ENCODE results near the gene RPL10.

DNA sequence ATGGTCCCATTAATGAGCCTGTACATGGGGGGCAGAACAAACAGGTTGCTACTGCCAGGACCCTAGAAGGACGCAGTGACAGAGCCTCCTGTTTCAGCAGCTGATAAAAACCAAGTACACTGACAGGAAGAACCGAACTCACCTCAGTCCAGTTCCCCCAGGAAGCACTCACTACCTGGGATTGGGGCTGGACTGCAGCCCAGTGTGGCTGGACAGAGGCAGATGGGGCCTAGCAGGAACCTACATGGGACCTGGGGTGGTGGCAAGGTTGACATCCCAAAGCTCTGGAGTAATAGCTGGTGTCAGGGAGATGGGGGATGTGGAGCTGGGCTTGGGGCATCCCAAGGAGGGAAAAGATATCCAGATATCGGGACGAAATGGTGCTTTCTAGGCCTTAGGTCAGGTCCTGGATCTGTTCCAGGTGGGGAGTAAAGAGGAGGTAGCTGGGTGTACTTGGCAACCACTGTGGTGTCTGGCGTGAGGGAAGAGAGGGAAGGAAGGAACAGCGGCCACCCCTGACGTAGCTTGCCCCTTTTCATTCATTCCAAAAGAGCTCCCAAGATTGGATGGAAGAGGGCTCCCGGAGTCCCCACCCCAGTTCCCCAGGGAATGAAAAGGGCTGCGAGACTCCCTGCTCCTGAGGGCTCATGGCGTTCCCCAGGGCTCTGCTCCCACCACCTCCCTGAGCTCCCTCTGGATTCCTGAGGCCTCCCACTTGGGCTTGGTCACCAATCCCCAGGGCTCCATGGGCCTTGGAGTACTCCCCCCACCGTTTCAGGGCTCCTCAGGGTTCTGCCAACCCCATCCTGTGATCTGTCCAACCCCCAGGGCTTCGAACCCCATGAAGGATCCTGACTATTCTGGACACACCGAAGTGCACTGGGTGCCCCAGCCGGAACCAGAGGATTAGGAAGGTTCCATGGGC is 14.6 kb upstream of the RPL10 start:
- TF ChIP-seq, protein P1, sequence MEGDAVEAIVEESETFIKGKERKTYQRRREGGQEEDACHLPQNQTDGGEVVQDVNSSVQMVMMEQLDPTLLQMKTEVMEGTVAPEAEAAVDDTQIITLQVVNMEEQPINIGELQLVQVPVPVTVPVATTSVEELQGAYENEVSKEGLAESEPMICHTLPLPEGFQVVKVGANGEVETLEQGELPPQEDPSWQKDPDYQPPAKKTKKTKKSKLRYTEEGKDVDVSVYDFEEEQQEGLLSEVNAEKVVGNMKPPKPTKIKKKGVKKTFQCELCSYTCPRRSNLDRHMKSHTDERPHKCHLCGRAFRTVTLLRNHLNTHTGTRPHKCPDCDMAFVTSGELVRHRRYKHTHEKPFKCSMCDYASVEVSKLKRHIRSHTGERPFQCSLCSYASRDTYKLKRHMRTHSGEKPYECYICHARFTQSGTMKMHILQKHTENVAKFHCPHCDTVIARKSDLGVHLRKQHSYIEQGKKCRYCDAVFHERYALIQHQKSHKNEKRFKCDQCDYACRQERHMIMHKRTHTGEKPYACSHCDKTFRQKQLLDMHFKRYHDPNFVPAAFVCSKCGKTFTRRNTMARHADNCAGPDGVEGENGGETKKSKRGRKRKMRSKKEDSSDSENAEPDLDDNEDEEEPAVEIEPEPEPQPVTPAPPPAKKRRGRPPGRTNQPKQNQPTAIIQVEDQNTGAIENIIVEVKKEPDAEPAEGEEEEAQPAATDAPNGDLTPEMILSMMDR (IDR thresholded peaks at IDR 0.05; ENCODE audit: low read length), result no peak
- TF ChIP-seq EZH2 (IDR thresholded peaks at IDR 0.05; ENCODE audit: borderline replicate concordance, low read length), result no peak

Data from OCI-LY1 (cell line).